Measurements from ENCODE around the gene MAP2K3.
"Not testable (repeated sequence)": the region's sequence is repeated elsewhere in the genome, so short reads cannot be mapped to it uniquely, and the experiment has no call there.

MAP2K3 gene

DNA sequence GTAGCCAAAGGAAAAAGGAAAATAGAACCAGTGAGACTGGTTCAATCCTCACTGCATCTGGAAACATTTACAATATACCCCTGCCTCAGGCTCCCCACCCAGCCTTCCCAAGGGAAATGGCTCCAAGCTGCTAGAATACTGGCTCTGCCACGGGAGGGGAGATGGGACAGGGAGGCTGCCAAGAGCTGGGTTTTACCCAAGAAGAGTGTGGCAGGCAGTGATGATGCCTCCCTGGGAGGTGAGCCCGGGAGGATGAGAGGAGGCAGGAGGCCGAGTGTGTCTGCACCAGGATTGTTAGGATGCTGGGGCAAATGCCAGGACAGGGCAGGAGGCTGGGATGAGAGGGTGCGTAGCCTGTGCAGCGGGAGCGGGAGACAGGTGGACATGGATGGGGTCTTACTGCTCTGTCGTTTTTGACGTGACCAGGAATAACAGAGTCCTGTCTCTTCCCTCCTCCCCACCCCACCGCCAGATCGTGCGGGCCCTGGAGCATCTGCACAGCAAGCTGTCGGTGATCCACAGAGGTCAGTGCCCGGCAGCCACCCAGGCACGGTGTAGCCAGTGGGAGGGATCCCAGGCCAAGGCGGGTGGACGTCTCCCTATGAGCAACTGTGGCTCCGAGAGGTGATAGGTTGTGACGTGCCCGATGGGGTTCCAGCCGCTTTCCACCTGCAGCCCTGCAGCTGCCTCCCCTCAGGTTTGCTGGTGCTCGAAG lies 18.4 kb downstream of the MAP2K3 start:
- H3K4me1 Mint-ChIP-seq = no peaks in the 10 kb centered on the region
- DNase-seq (no peak), ATAC-seq (no peak)
- no peaks in the 10 kb centered on the region for H3K27me3 Mint-ChIP-seq
- no peak overlapping the region for H3K4me3 Mint-ChIP-seq
- H3K27ac Mint-ChIP-seq = peak overlapping the region; percentile 67
- H3K36me3 Mint-ChIP-seq (ENCODE audit: low read depth) = peaks cover 55% of the 10 kb centered on the region
- no peaks in the 10 kb centered on the region for H3K9me3 Mint-ChIP-seq

DNA sequence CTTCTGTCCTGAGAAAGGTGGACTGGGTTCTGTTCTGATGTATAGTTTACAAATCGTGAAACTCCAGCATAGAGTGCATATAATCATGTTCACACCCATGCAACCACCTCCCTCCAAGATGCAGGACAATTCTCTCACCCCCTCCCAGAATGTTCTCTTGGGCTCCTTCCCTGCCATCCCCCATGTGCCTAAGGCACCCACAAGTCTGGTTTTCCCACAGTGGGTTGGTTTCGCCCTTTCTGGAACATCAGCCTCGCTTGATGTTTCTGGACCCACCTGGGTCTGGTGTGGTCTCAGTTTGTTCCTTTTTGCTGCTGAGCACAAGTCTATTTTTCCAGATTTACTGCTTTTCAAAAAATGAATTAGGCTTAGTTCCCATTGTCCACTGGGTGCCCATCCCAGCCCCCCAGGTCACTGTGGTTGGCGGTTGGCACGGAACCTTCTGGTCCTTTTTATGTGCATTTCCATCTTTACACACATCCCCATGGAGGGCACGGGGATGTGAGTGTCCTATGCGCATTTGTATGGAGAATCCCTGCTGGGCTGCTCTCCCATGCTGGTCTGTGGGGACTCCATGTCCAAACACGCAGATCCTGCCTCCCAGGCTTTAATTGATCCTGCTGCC lies 19.0 kb downstream of the MAP2K3 start:
- ATAC-seq (no peak), DNase-seq (no peak)
- H3K9me3 Mint-ChIP-seq = no peaks in the 10 kb centered on the region
- H3K4me3 Mint-ChIP-seq = no peak overlapping the region
- H3K4me1 Mint-ChIP-seq = no peaks in the 10 kb centered on the region
- H3K27me3 Mint-ChIP-seq = no peaks in the 10 kb centered on the region
- peak overlapping the region; percentile 50 for H3K27ac Mint-ChIP-seq
- peaks cover 60% of the 10 kb centered on the region for H3K36me3 Mint-ChIP-seq (ENCODE audit: low read depth)

DNA sequence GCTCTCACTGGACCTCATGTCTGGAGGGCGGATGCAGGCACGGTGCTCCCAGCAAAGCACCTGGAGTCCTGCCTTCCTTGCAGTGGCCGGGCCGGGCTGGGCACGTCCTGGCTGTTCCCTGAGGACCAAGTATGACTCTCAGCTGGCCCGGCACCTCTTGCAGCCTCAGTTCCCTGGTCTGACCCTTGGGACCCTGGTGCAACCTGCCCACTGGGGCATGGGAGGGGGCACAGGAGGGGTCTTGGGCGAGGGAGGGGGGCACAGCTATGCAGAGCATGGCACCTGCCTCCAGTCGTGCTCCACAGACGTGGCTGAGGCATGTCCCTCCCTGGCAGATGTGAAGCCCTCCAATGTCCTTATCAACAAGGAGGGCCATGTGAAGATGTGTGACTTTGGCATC lies 19.6 kb downstream of the MAP2K3 start:
- no peaks in the 10 kb centered on the region for H3K27me3 Mint-ChIP-seq

DNA sequence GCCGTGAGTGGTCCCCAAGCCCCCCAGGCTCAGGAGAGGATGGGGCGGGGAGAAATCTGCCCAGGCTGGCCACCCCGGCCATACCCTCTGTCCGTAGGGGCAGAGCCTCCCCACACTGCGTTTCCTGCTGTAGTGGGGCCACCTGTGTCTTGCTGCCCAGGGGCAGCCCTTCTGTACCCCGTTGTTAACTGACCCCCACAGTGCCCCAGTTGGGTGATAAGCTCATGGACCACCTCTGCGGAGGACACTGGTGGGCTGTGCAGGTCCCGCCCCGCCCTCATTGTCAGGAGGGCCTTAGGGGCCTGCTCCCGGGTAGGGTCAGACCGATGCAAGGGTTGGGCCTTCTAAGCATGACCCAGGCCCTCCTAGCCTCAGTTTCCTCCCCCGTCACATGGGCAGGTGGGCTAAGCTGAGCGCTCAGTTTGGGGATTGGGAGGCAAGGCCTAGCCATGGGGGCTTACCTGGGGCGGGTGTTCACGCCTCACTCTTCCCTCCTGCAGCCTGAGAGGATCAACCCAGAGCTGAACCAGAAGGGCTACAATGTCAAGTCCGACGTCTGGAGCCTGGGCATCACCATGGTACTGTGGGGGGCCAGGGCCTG lies 20.1 kb downstream of the MAP2K3 start:
- H3K9me3 Mint-ChIP-seq, DNase-seq, H3K27me3 Mint-ChIP-seq, H3K27ac Mint-ChIP-seq, H3K4me1 Mint-ChIP-seq, H3K4me3 Mint-ChIP-seq: not testable (repeated sequence)
- ATAC-seq = peak; percentile 10
- peaks cover 67% of the 10 kb centered on the region for H3K36me3 Mint-ChIP-seq (ENCODE audit: low read depth)

More for the DNA sequence above, 19.6 kb downstream of the MAP2K3 start:
- Mint-ChIP-seq H3K9me3 (no peaks in the 10 kb centered on the region), H3K27ac (no peak overlapping the region), H3K4me1 (no peaks in the 10 kb centered on the region), H3K36me3 (ENCODE audit: low read depth) (peaks cover 66% of the 10 kb centered on the region), H3K4me3 (no peak overlapping the region)
- ATAC-seq (no peak), DNase-seq (no peak)

GRCh38 chr17:21305431-21306180 lies 21.1 kb downstream of the MAP2K3 start:
- not testable (repeated sequence) for H3K4me1 Mint-ChIP-seq, H3K27ac Mint-ChIP-seq, DNase-seq, H3K9me3 Mint-ChIP-seq, H3K4me3 Mint-ChIP-seq, H3K27me3 Mint-ChIP-seq
- peaks cover 65% of the 10 kb centered on the region for H3K36me3 Mint-ChIP-seq (ENCODE audit: low read depth)
- ATAC-seq = peak; percentile 5

DNA sequence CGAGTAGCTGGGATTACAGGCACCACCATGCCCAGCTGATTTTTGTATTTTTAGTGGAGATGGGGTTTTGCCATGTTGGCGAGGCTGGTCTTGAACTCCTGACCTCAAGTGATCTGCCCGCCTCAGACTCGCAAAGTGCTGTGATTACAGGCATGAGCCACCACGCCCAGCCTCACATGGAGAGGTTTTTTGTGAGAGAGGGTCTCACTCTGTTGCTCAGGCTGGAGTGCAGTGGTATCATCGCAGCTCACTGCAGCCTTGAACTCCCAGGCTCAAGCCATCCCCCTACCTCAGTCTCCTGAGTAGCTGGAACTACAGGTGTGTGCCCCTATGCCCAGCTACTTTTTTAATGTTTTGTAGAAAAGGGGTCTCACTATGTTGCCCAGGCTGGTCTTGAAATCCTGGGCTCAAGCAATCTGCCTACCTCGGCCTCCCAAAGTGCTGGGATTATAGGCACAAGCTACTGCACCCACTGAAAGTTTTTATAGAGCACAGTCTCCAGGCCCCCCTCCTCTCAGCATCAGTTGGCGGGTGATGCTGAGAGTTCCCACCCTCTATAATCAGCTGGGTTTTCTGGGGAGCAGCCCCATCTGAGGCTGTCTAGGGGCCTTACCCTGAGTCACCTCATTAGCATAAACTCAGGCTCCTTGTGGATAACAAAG lies 22.2 kb downstream of the MAP2K3 start:
- H3K9me3 Mint-ChIP-seq, DNase-seq, ATAC-seq, H3K4me1 Mint-ChIP-seq, H3K27ac Mint-ChIP-seq, H3K4me3 Mint-ChIP-seq, H3K27me3 Mint-ChIP-seq: not testable (repeated sequence)
- H3K36me3 Mint-ChIP-seq (ENCODE audit: low read depth) = peaks cover 57% of the 10 kb centered on the region

DNA sequence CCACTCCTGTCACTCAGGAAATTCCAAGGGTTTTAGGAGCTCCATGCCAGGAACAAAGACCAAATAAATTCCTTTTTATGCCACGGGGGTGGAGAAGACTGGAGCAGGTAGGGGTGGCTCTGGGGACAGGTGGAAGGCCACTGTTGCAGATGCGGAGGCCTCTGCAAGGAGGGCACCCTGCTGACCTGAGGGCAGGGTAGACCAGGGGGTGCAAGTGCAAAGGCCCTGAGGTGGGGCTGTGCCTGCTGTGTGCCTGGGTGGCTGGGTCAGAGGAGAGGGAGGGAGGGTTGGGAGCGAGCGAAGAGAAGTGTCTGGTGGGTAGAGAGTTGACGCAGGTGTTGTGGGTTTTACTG lies 22.7 kb downstream of the MAP2K3 start:
- not testable (repeated sequence) for H3K9me3 Mint-ChIP-seq, DNase-seq, H3K4me3 Mint-ChIP-seq, H3K27ac Mint-ChIP-seq, ATAC-seq, H3K4me1 Mint-ChIP-seq, H3K27me3 Mint-ChIP-seq
- H3K36me3 Mint-ChIP-seq (ENCODE audit: low read depth) = peaks cover 58% of the 10 kb centered on the region

- not testable (repeated sequence) for H3K4me1 Mint-ChIP-seq, H3K27ac Mint-ChIP-seq, H3K4me3 Mint-ChIP-seq, DNase-seq, ATAC-seq, H3K27me3 Mint-ChIP-seq, H3K9me3 Mint-ChIP-seq
- peaks cover 46% of the 10 kb centered on the region for H3K36me3 Mint-ChIP-seq (ENCODE audit: low read depth)
Observed at GRCh38 chr17:21308931-21309381, 24.4 kb downstream of the MAP2K3 start.

DNA sequence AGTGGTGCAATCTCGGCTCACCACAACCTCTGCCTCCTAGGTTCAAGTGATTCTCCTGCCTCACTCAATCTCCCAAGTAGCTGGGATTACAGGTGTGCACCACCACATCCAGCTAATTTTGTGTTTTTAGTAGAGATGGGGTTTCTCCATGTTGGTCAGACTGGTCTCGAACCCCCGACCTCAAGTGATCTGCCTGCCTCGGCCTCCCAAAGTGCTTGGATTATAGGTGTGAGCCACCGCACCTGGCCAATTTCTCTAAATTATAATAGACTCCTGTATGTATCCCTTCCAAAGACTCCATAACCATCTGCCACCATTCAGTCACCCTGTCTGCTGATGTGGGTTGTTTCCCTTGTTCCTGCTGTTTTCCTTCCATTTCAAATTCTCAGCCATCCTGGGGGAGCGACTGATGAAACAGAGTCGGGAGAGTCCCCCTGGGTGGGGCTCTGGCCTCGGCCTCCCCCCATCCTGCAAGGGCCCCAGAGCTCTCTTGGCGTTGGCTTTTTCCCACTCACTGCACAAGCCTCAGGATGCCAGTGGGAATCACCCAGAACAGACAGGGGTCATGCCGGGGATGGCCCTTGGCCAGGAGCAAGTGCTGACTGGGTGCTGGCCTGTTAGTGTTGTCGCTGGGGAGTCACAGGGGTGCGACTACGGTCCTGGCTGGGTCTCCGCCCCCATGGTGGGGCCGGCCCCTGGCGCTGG lies 25.7 kb downstream of the MAP2K3 start:
- not testable (repeated sequence) for H3K27me3 Mint-ChIP-seq, ATAC-seq, H3K4me1 Mint-ChIP-seq, DNase-seq, H3K27ac Mint-ChIP-seq, H3K4me3 Mint-ChIP-seq, H3K9me3 Mint-ChIP-seq
- H3K36me3 Mint-ChIP-seq (ENCODE audit: low read depth) = peaks cover 42% of the 10 kb centered on the region

GRCh38 chr17:21310766-21311602 lies 26.5 kb downstream of the MAP2K3 start:
- not testable (repeated sequence) for H3K27ac Mint-ChIP-seq, H3K4me1 Mint-ChIP-seq, H3K9me3 Mint-ChIP-seq, DNase-seq, H3K4me3 Mint-ChIP-seq, ATAC-seq, H3K27me3 Mint-ChIP-seq
- H3K36me3 Mint-ChIP-seq (ENCODE audit: low read depth) = peaks cover 36% of the 10 kb centered on the region

- DNase-seq (no peak), ATAC-seq (no peak)
- Mint-ChIP-seq H3K36me3 (ENCODE audit: low read depth) (peaks cover 20% of the 10 kb centered on the region), H3K9me3 (no peaks in the 10 kb centered on the region), H3K4me1 (peaks cover 2% of the 10 kb centered on the region), H3K27me3 (no peaks in the 10 kb centered on the region), H3K4me3 (no peak overlapping the region), H3K27ac (no peak overlapping the region)
Observed at GRCh38 chr17:21313320-21313719, 28.8 kb downstream of the MAP2K3 start.

- H3K4me1 Mint-ChIP-seq, H3K27ac Mint-ChIP-seq, ATAC-seq, DNase-seq, H3K9me3 Mint-ChIP-seq, H3K27me3 Mint-ChIP-seq, H3K4me3 Mint-ChIP-seq: not testable (repeated sequence)
- peaks cover 15% of the 10 kb centered on the region for H3K36me3 Mint-ChIP-seq (ENCODE audit: low read depth)
Observed at GRCh38 chr17:21313761-21314160, 29.2 kb downstream of the MAP2K3 start.

DNA sequence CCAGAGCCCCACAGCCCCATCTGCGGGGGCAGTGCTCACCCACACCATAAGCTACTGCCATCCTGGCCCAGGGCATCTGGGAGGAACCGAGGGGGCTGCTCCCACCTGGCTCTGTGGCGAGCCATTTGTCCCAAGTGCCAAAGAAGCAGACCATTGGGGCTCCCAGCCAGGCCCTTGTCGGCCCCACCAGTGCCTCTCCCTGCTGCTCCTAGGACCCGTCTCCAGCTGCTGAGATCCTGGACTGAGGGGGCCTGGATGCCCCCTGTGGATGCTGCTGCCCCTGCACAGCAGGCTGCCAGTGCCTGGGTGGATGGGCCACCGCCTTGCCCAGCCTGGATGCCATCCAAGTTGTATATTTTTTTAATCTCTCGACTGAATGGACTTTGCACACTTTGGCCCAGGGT lies 29.8 kb downstream of the MAP2K3 start:
- H3K36me3 Mint-ChIP-seq (ENCODE audit: low read depth) = peaks cover 10% of the 10 kb centered on the region
- not testable (repeated sequence) for H3K27ac Mint-ChIP-seq, H3K27me3 Mint-ChIP-seq, H3K4me1 Mint-ChIP-seq, H3K4me3 Mint-ChIP-seq, ATAC-seq, H3K9me3 Mint-ChIP-seq, DNase-seq
